Cardiac fibroblast (primary cell): Measurements from ENCODE around the gene NDUFB5.
A peak's percentile ranks its signal among the peaks of the same experiment; 100 is the strongest.

ENCODE experiments used
- DNase-seq, 2 donors: peaks; one replicate each; pipeline versions ENCODE4 v3.0.0 to v3.0.0-alpha.2; 2010; ENCODE audit warnings: low read depth in 2 of 2
- H3K4me3 ChIP-seq, 2 donors: replicated peaks in 1 of 2; 1 replicate in 1 of 2; 2 replicates in 1 of 2; pipeline ENCODE4 v1.5.1; 2011; ENCODE audit warnings: low read depth in 2 of 2, low read length in 2 of 2, mild to moderate bottlenecking in 2 of 2, moderate library complexity in 1 of 2
- CTCF ChIP-seq: IDR thresholded peaks from one replicate; pipeline ENCODE4 v1.5.1; 2011; ENCODE audit warnings: low read depth, mild to moderate bottlenecking, low read length, inconsistent platforms

NDUFB5 gene

GRCh38 chr3:179606534-179607085 lies 2.0 kb downstream of the NDUFB5 start:
- H3K4me3 ChIP-seq: no peak overlapping the region
- TF ChIP-seq CTCF: no peak
- DNase-seq: no peak

- no peak for DNase-seq
- TF ChIP-seq CTCF: no peak
- no peak overlapping the region for H3K4me3 ChIP-seq
Measured at GRCh38 chr3:179608931-179609720, 4.5 kb downstream of the NDUFB5 start.

GRCh38 chr3:179610066-179610465 lies 5.5 kb downstream of the NDUFB5 start:
- DNase-seq: no peak
- H3K4me3 ChIP-seq: no peak overlapping the region
- no peak for TF ChIP-seq CTCF

- no peak for TF ChIP-seq CTCF
- no peak overlapping the region for H3K4me3 ChIP-seq
- peak; percentile 34 to 67 for DNase-seq
Measured at GRCh38 chr3:179613807-179614206, 9.2 kb downstream of the NDUFB5 start.

GRCh38 chr3:179615458-179616173 lies 11.0 kb downstream of the NDUFB5 start:
- DNase-seq: peak; percentile 57 to 62

GRCh38 chr3:179622023-179622422 lies 17.4 kb downstream of the NDUFB5 start:
- H3K4me3 ChIP-seq: no peak overlapping the region
- DNase-seq: no peak
- no peak for TF ChIP-seq CTCF

More at GRCh38 chr3:179615458-179616173, 11.0 kb downstream of the NDUFB5 start:
- no peak for TF ChIP-seq CTCF
- H3K4me3 ChIP-seq: no peak overlapping the region
